Endothelial cell (in vitro differentiated cells): ENCODE measurements around the gene C22orf31. TPM values are rescaled to one million over a fixed set of nuclear protein-coding genes. Genes with fewer than 3 reads are reported as not detected.

ENCODE experiments used
- DNase-seq: peaks from one replicate; pipeline ENCODE4 v3.0.0; 2021; ENCODE audit warnings: low spot score
- H3K27ac Mint-ChIP-seq: one replicate; pipeline ENCODE4 v1.8.0; 2021; ENCODE audit warnings: mixed read lengths, inconsistent platforms; ENCODE audit not compliant: unreplicated experiment
- H3K27me3 Mint-ChIP-seq: one replicate; pipeline ENCODE4 v1.8.0; 2021; ENCODE audit warnings: mild to moderate bottlenecking, moderate library complexity, mixed read lengths, inconsistent platforms; ENCODE audit not compliant: unreplicated experiment
- H3K36me3 Mint-ChIP-seq: one replicate; pipeline ENCODE4 v1.8.0; 2021; ENCODE audit warnings: mild to moderate bottlenecking, low read depth, mixed read lengths, inconsistent platforms; ENCODE audit not compliant: unreplicated experiment
- H3K4me1 Mint-ChIP-seq: one replicate; pipeline ENCODE4 v1.8.0; 2021; ENCODE audit warnings: mild to moderate bottlenecking, mixed read lengths, inconsistent platforms; ENCODE audit not compliant: unreplicated experiment
- H3K4me3 Mint-ChIP-seq: one replicate; pipeline ENCODE4 v1.8.0; 2021; ENCODE audit warnings: mild to moderate bottlenecking, mixed read lengths, inconsistent platforms; ENCODE audit not compliant: unreplicated experiment
- H3K9me3 Mint-ChIP-seq: one replicate; pipeline ENCODE4 v1.8.0; 2021; ENCODE audit warnings: mixed read lengths, inconsistent platforms; ENCODE audit not compliant: unreplicated experiment
- CTCF ChIP-seq: fragments of 200-600 bp; sonication (generic); IDR thresholded peaks from one replicate; pipeline ENCODE4 v1.5.0; 2021; ENCODE audit warnings: antibody characterized with exemption; ENCODE audit not compliant: unreplicated experiment
- total RNA-seq: library from RNA; stranded (reverse); fragmentation: NEBNext Ultra II Directional; extraction: Animal tissue kit (Norgen Biotek cat#: 25700); gene quantifications from one replicate; pipeline ENCODE4 v1.2.1, GENCODE V29; 2021; ENCODE audit not compliant: unreplicated experiment

Gene C22orf31
- total RNA-seq, 1 donor from 2014 or later: not detected

- H3K4me1 Mint-ChIP-seq: peaks cover 13% of the 10 kb centered on the region
- peaks cover 6% of the 10 kb centered on the region for H3K36me3 Mint-ChIP-seq
- peaks cover 2% of the 10 kb centered on the region for H3K27me3 Mint-ChIP-seq
- H3K4me3 Mint-ChIP-seq: no peak overlapping the region
- H3K27ac Mint-ChIP-seq: no peak overlapping the region
- DNase-seq: no peak
- H3K9me3 Mint-ChIP-seq: no peaks in the 10 kb centered on the region
- no peak for TF ChIP-seq CTCF
Measured at GRCh38 chr22:29022101-29022817, 39.4 kb downstream of the C22orf31 start.

GRCh38 chr22:29018293-29019189 is 43.1 kb downstream of the C22orf31 start:
- H3K4me1 Mint-ChIP-seq: peaks cover 13% of the 10 kb centered on the region
- no peak overlapping the region for H3K27ac Mint-ChIP-seq
- no peak for DNase-seq
- TF ChIP-seq CTCF: no peak
- no peaks in the 10 kb centered on the region for H3K9me3 Mint-ChIP-seq
- no peak overlapping the region for H3K4me3 Mint-ChIP-seq
- peaks cover 6% of the 10 kb centered on the region for H3K36me3 Mint-ChIP-seq
- H3K27me3 Mint-ChIP-seq: peaks cover 2% of the 10 kb centered on the region

DNA sequence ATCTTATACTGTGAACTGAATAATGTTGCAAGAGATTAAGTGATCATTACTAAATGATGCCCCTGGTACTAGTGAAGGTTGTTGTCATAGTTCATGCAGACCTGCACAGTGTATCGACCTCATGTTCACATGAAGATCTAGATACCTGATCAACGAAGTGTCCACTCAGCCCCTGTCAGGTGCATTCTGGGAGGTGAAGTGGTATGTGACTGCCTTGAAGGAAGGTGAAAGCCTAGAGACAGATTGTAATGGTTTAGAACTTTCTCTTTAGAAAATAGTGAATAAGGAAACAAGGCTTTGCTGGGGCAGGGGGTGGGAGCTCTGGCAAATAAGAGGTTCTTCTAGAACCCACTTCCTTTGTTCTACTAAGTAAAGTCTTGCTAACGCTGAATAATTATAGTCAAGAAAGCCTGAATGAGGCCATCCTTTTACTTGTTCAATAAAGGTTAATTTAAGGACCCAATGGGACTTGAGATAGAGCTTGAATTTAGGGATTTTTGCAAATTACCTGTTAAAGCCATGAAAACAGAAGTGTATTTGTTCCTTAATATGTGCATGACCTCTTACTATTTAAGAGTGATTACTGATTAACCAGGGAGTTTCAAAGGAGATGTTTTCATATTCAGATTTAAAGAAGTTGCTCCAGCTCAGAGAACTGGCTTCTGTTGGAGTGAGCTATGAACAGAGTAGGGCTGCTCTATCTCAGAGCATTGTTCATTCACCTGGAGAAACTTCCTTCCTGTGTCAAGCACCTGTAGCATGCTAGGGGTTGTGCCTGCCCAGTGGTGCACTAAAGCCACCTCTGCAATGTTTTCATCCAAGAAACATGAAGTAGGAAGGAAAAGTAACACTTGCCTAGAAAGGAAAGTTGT is 45.3 kb downstream of the C22orf31 start:
- no peak for DNase-seq
- TF ChIP-seq CTCF: no peak
- Mint-ChIP-seq H3K4me1 (peaks cover 10% of the 10 kb centered on the region), H3K4me3 (no peak overlapping the region), H3K27me3 (peaks cover 2% of the 10 kb centered on the region), H3K36me3 (peaks cover 6% of the 10 kb centered on the region), H3K27ac (no peak overlapping the region), H3K9me3 (no peaks in the 10 kb centered on the region)

DNA sequence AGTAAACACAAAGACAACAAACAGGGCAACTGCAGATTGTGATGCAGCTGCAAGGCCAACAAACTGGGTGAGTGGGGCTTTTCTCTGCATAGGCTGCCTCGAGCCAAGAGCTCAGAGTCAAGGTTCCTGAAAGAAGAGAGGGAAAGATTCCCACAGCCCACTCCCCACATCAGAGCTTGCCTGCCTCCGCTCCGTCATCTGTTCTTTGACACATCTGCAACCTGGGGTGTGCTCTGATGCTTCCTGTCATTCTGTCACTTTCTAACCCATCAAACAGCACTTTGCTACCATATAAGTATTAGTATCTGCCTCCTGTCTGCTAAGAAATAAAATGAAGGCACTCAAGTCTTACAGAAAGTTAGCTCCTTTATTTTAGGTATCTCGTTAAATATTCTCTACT is 46.9 kb downstream of the C22orf31 start:
- peaks cover 10% of the 10 kb centered on the region for H3K4me1 Mint-ChIP-seq
- no peak overlapping the region for H3K4me3 Mint-ChIP-seq
- H3K27me3 Mint-ChIP-seq: peaks cover 4% of the 10 kb centered on the region
- DNase-seq: no peak
- peaks cover 6% of the 10 kb centered on the region for H3K36me3 Mint-ChIP-seq
- H3K9me3 Mint-ChIP-seq: no peaks in the 10 kb centered on the region
- TF ChIP-seq CTCF: no peak
- no peak overlapping the region for H3K27ac Mint-ChIP-seq
